Body of pancreas (tissue), 4 donors: Measurements from ENCODE around the gene AZIN2. TPM values are rescaled to one million over a fixed set of nuclear protein-coding genes. Genes with fewer than 3 reads are reported as not detected.

Source experiments
- ATAC-seq: fragments of 150-250 bp; one replicate; pipeline ENCODE4 v1.9.1; 2016
- DNase-seq, 4 donors: peaks; one replicate each; pipeline ENCODE4 v3.0.0-alpha.2; 2019
- H3K27ac ChIP-seq, 4 donors: fragments of 200-600 bp; sonication (generic); 1 replicate in 3 of 4; 2 replicates in 1 of 4; pipeline versions ENCODE4 v1.5.1 to v1.6.1; 2016 to 2019; ENCODE audit warnings: mild to moderate bottlenecking in 1 of 4, mixed read lengths in 1 of 4, moderate library complexity in 1 of 4
- H3K27me3 ChIP-seq, 2 donors: fragments of 200-600 bp; sonication (generic); one replicate each; pipeline ENCODE4 v1.6.0; 2016; ENCODE audit warnings: mild to moderate bottlenecking in 1 of 2
- H3K36me3 ChIP-seq, 2 donors: fragments of 200-600 bp; sonication (generic); replicated peaks in 1 of 2; 2 replicates each; pipeline ENCODE4 v1.5.1; 2016; ENCODE audit warnings: low read depth in 2 of 2; ENCODE audit not compliant: insufficient read depth in 1 of 2
- H3K4me1 ChIP-seq: fragments of 200-600 bp; sonication (generic); one replicate; pipeline ENCODE4 v1.6.0; 2016
- H3K4me3 ChIP-seq, 2 donors: fragments of 200-600 bp; sonication (generic); 1 replicate in 1 of 2; 2 replicates in 1 of 2; pipeline ENCODE4 v1.5.1; 2016 to 2019
- H3K9me3 ChIP-seq, 3 donors: fragments of 200-600 bp; sonication (generic); 1 replicate in 2 of 3; 2 replicates in 1 of 3; pipeline ENCODE4 v1.5.1; 2016
- CTCF ChIP-seq, 7 experiments: fragments of 450-650 bp in 4 of 7; fragments of 200-600 bp in 3 of 7; sonication (generic) in 3 of 7; IDR thresholded peaks; one replicate each; pipeline ENCODE4 v1.5.1; 2016 to 2019; ENCODE audit warnings: antibody characterized with exemption in 7 of 7
- POLR2A ChIP-seq, 3 donors: fragments of 450-650 bp; IDR thresholded peaks; one replicate each; pipeline ENCODE4 v1.6.1; 2016; ENCODE audit warnings: antibody characterized with exemption in 3 of 3, mild to moderate bottlenecking in 2 of 3
- WGBS, 2 donors: methylation state at CpG; one replicate each; pipeline ENCODE4 v1.1.5; 2017; 5-methylcytosine and 5-hydroxymethylcytosine counted together
- intact Hi-C: fragments of 100-400 bp; cut with DNase I; formaldehyde crosslinking; loops from one replicate; pipeline ENCODE4 v1.15.1; 2023
- total RNA-seq, 2 donors: library from RNA; depleted of rRNA; stranded (reverse); fragments of >200 nt; gene quantifications; one replicate each; pipeline ENCODE4 v1.1.0, GENCODE V29; 2016

AZIN2 gene
- total RNA-seq, result 1 to 10 TPM; 1.0 to 1.6 TPM

DNA sequence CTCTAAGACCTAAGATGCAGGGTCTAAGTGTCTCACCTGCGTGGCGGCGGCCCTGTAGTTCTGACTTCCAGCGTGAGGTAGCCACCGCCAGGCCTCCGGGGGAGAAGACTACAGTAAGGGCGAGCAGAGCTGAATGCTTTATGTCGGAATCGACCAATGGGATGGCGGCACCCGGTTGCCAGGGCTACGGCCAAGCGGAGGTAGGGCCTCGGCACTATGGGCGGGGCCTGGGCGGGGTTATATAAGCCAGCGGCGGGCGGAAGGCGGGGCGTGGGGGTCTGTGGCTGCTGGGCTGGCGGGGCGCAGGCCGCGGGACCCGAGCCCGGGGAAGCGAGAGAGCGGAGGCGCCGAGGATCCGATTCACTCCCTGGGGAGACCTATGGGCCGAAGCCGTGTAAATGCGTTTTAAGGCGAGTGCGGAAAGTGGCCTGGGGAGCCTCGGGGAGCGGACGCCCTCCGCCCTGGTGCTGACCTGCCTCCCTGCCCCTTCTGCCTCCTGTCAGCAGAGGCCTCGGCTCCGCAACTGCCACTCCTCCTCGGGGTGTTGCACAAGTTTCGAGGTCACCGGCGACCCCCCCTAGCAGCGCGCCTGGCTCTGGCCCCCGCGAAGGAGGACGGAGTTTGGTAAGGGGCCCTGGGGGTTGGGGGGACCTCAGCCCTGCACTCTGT, at the start of gene AZIN2:
Gene AZIN2, plus strand, starts transcription at position 269 of the 669 bp plus-strand sequence. CDS start 1,097 bp downstream, outside the sequence.
- peak within 1 kb of the TSS in 2 of 4 donors; percentile 12 to 40 for H3K27ac ChIP-seq
- H3K9me3 ChIP-seq, result no peaks in the 10 kb centered on the region
- peaks cover 19% of the 10 kb centered on the region for H3K4me1 ChIP-seq
- intact Hi-C loops, result no loop called here
- 0% methylated on average over 7 to 52 of the region's 52 CpGs for WGBS, 2 donors
- H3K4me3 ChIP-seq, result peak within 1 kb of the TSS; percentile 41 to 61
- H3K27me3 ChIP-seq, result no peaks in the 10 kb centered on the region
- ATAC-seq (peak; percentile 100), DNase-seq (peak; percentile 98)
- peak in 1 of 7 experiments; percentile 11 for TF ChIP-seq CTCF (IDR thresholded peaks at IDR 0.05)
- TF ChIP-seq POLR2A (IDR thresholded peaks at IDR 0.05), result peak; percentile 69 to 84 (median 73)
- no peaks in the 10 kb centered on the region for H3K36me3 ChIP-seq

GRCh38 chr1:33031506-33031905, 49.4 kb upstream of the AZIN2 start:
- Histone ChIP-seq H3K27me3 (no peaks in the 10 kb centered on the region), H3K4me3 (no peak overlapping the region), H3K27ac (no peak overlapping the region), H3K4me1 (peaks cover 74% of the 10 kb centered on the region), H3K36me3 (no peaks in the 10 kb centered on the region), H3K9me3 (no peaks in the 10 kb centered on the region)
- WGBS, 2 donors, result 68 to 90% methylated on average over 4 of the region's 4 CpGs
- intact Hi-C loops, result no loop called here
- DNase-seq, result no peak
- TF ChIP-seq POLR2A (IDR thresholded peaks at IDR 0.05) (no peak), CTCF (IDR thresholded peaks at IDR 0.05) (no peak)
- ATAC-seq, result no peak

GRCh38 chr1:33032126-33032869, 48.7 kb upstream of the AZIN2 start:
- H3K36me3 ChIP-seq, result no peaks in the 10 kb centered on the region
- no peak for TF ChIP-seq POLR2A (IDR thresholded peaks at IDR 0.05)
- no peak for TF ChIP-seq CTCF (IDR thresholded peaks at IDR 0.05)
- H3K4me3 ChIP-seq, result no peak overlapping the region
- H3K9me3 ChIP-seq, result no peaks in the 10 kb centered on the region
- WGBS, 2 donors, result 67 to 80% methylated on average over 6 of the region's 6 CpGs
- DNase-seq (no peak), ATAC-seq (no peak)
- peaks cover 69% of the 10 kb centered on the region for H3K4me1 ChIP-seq
- H3K27me3 ChIP-seq, result no peaks in the 10 kb centered on the region
- no peak overlapping the region for H3K27ac ChIP-seq
- intact Hi-C loops, result no loop called here

DNA sequence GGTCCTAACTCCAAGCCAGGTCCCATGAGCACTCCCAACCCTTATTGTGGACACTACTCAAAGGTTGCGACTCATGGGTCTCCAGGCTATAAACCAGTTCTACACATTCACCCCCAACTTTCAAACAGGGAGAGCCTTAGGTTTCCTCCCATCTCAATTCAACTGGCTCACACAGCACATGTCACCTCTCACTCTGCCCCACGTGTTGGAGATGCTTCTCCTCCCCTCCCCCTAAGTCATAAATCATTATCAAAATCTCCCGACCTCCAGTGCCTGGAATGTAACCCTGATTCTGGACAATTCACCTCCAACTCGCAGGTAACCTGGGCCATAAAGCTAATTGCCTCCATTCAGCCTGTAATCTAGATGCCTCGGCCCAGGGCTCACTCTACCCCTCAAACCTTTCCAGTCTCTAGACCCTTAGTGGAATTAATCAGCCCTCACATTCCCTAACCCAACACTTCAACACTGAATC, 44.9 kb upstream of the AZIN2 start:
- peak overlapping the region; percentile 55 to 78 for H3K4me3 ChIP-seq
- H3K4me1 ChIP-seq, result peaks cover 43% of the 10 kb centered on the region
- H3K36me3 ChIP-seq, result no peaks in the 10 kb centered on the region
- no peak for ATAC-seq
- H3K27me3 ChIP-seq, result no peaks in the 10 kb centered on the region
- WGBS, 2 donors, result 3 to 8% methylated on average over 5 of the region's 5 CpGs
- intact Hi-C loops, result no loop called here
- H3K27ac ChIP-seq, result peak overlapping the region; percentile 22 to 88 (median 64)
- DNase-seq, result no peak
- H3K9me3 ChIP-seq, result no peaks in the 10 kb centered on the region
- TF ChIP-seq POLR2A (IDR thresholded peaks at IDR 0.05) (no peak), CTCF (IDR thresholded peaks at IDR 0.05) (no peak)
